H1 (cell line): ENCODE measurements around the gene MAFF. TPM values are rescaled to one million over a fixed set of nuclear protein-coding genes. Genes with fewer than 3 reads are reported as not detected.

Source experiments
- CTCF ChIA-PET: fragments of 300-600 bp; sonication (Branson Sonifier 250); formaldehyde crosslinking; loops from one replicate; lab custom pipeline; 2021; ENCODE audit not compliant: partially characterized antibody; lab: Charles Lee
- POLR2A ChIA-PET: fragments of 300-600 bp; sonication (Branson Sonifier 250); formaldehyde crosslinking; loops from one replicate; lab custom pipeline; 2021; ENCODE audit warnings: inconsistent platforms; ENCODE audit not compliant: partially characterized antibody; lab: Charles Lee
- DNase-seq, 2 experiments: peaks; one replicate each; pipeline versions ENCODE4 v3.0.0 to v3.0.0-alpha.2; 2010 to 2022; ENCODE audit warnings: low spot score in 2 of 2, low read depth in 1 of 2, mixed read lengths in 1 of 2
- FAIRE-seq: peaks from 2 replicates; lab custom pipeline; 2011; peaks lifted over from hg19 to GRCh38; lab: Jason Lieb, UNC
- H2AFZ ChIP-seq: 2 replicates; pipeline ENCODE4 v1.8.1; 2012; ENCODE audit warnings: low read length, inconsistent platforms
- H2AK5ac ChIP-seq: 2 replicates; pipeline ENCODE4 v1.6.1; 2013; ENCODE audit warnings: low read depth, low read length
- H2BK120ac ChIP-seq: replicated peaks from 2 replicates; pipeline ENCODE3; 2013; ENCODE audit warnings: low read depth, low read length, inconsistent platforms
- H2BK12ac ChIP-seq: 2 replicates; pipeline ENCODE4 v1.6.1; 2013; ENCODE audit warnings: low read depth, low read length
- H2BK15ac ChIP-seq: 2 replicates; pipeline ENCODE4 v1.6.1; 2013; ENCODE audit warnings: low read length
- H2BK20ac ChIP-seq: 2 replicates; pipeline ENCODE4 v1.6.1; 2013; ENCODE audit warnings: low read length
- H2BK5ac ChIP-seq: 2 replicates; pipeline ENCODE4 v1.6.1; 2013; ENCODE audit warnings: low read depth, low read length
- H3K14ac ChIP-seq: 2 replicates; pipeline ENCODE4 v1.6.1; 2013; ENCODE audit warnings: inconsistent platforms; ENCODE audit not compliant: insufficient read length
- H3K18ac ChIP-seq: 2 replicates; pipeline ENCODE4 v1.6.1; 2013; ENCODE audit warnings: low read length; ENCODE audit errors: extremely low read depth
- H3K23ac ChIP-seq: 2 replicates; pipeline ENCODE4 v1.6.1; 2013; ENCODE audit warnings: inconsistent platforms; ENCODE audit not compliant: insufficient read length
- H3K23me2 ChIP-seq: 2 replicates; pipeline ENCODE4 v1.6.1; 2013; ENCODE audit warnings: low read depth, low read length
- H3K27ac ChIP-seq: 2 replicates; pipeline ENCODE4 v1.6.1; 2011; ENCODE audit warnings: low read depth, low read length, inconsistent platforms
- H3K27me3 ChIP-seq, 4 experiments: replicated peaks in 1 of 4; 1 replicate in 1 of 4; 2 replicates in 3 of 4; pipeline versions ENCODE4 v1.6.1 to v1.8.1; 2011 to 2013; ENCODE audit warnings: low read length in 3 of 4, mild to moderate bottlenecking in 3 of 4, inconsistent platforms in 2 of 4, mixed read lengths in 2 of 4, moderate library complexity in 1 of 4; ENCODE audit not compliant: control insufficient read depth in 3 of 4, insufficient read depth in 3 of 4; ENCODE audit errors: extremely low read depth in 1 of 4
- H3K36me3 ChIP-seq, 4 experiments: 2 replicates each; pipeline versions ENCODE4 v1.6.1 to v1.8.1; 2011 to 2013; ENCODE audit warnings: mild to moderate bottlenecking in 4 of 4, low read length in 3 of 4, moderate library complexity in 2 of 4, control low read depth in 1 of 4, inconsistent platforms in 1 of 4; ENCODE audit not compliant: insufficient read depth in 4 of 4, control insufficient read depth in 2 of 4
- H3K4ac ChIP-seq: replicated peaks from 2 replicates; pipeline ENCODE3; 2013; ENCODE audit warnings: low read length, low read depth, mixed read lengths, inconsistent platforms; ENCODE audit not compliant: insufficient read length
- H3K4me1 ChIP-seq, 4 experiments: replicated peaks in 1 of 4; 1 replicate in 1 of 4; 2 replicates in 3 of 4; pipeline versions ENCODE4 v1.6.1 to v1.8.1; 2011 to 2013; ENCODE audit warnings: low read length in 3 of 4, inconsistent platforms in 2 of 4, mixed read lengths in 1 of 4; ENCODE audit not compliant: insufficient read depth in 4 of 4, control insufficient read depth in 3 of 4
- H3K4me2 ChIP-seq, 2 experiments: 2 replicates each; pipeline versions ENCODE4 v1.6.1 to v1.8.1; 2011 to 2013; ENCODE audit warnings: low read depth in 2 of 2, low read length in 2 of 2, control low read depth in 1 of 2, inconsistent platforms in 1 of 2, mild to moderate bottlenecking in 1 of 2; ENCODE audit not compliant: insufficient read depth in 1 of 2
- H3K4me3 ChIP-seq, 4 experiments: fragments of 200-600, 300-600 bp in 1 of 4; sonication (generic), shearing (Covaris generic), sonication (Bioruptor Twin) in 1 of 4; 2 replicates each; pipeline versions ENCODE4 v1.5.1 to v1.8.1; 2011 to 2016; ENCODE audit warnings: low read length in 4 of 4, low read depth in 3 of 4, control low read depth in 2 of 4, inconsistent platforms in 2 of 4, mild to moderate bottlenecking in 2 of 4, mixed read lengths in 1 of 4, moderate library complexity in 1 of 4; ENCODE audit not compliant: insufficient read depth in 2 of 4; ENCODE audit errors: extremely low read depth in 1 of 4
- H3K56ac ChIP-seq: replicated peaks from 2 replicates; pipeline ENCODE3; 2013; ENCODE audit warnings: low read depth, mild to moderate bottlenecking, mixed read lengths, low read length, inconsistent platforms; ENCODE audit not compliant: insufficient read length
- H3K79me1 ChIP-seq: 2 replicates; pipeline ENCODE4 v1.6.1; 2013; ENCODE audit warnings: low read depth, low read length, control low read depth
- H3K79me2 ChIP-seq, 2 experiments: 2 replicates each; pipeline versions ENCODE4 v1.6.1 to v1.8.1; 2012 to 2013; ENCODE audit warnings: low read length in 2 of 2, mild to moderate bottlenecking in 2 of 2, inconsistent platforms in 1 of 2; ENCODE audit not compliant: insufficient read depth in 2 of 2, control insufficient read depth in 1 of 2
- H3K9ac ChIP-seq, 4 experiments: replicated peaks in 1 of 4; 1 replicate in 1 of 4; 2 replicates in 3 of 4; pipeline versions ENCODE4 v1.6.1 to v1.8.1; 2011 to 2013; ENCODE audit warnings: low read depth in 3 of 4, low read length in 3 of 4, control low read depth in 2 of 4, mild to moderate bottlenecking in 2 of 4, moderate library complexity in 2 of 4, inconsistent platforms in 1 of 4; ENCODE audit errors: extremely low read depth in 1 of 4
- H3K9me3 ChIP-seq, 2 experiments: 2 replicates each; pipeline versions ENCODE4 v1.6.1 to v1.8.1; 2012 to 2013; ENCODE audit warnings: mild to moderate bottlenecking in 2 of 2, moderate library complexity in 2 of 2, control low read depth in 1 of 2, inconsistent platforms in 1 of 2, low read depth in 1 of 2, low read length in 1 of 2, mixed read lengths in 1 of 2; ENCODE audit not compliant: insufficient read depth in 2 of 2
- H4K20me1 ChIP-seq, 2 experiments: replicated peaks in 1 of 2; 2 replicates each; pipeline versions ENCODE3 to v1.8.1; 2011 to 2013; ENCODE audit warnings: inconsistent platforms in 2 of 2, low read length in 2 of 2, mild to moderate bottlenecking in 1 of 2; ENCODE audit not compliant: insufficient read depth in 2 of 2, control insufficient read depth in 1 of 2
- H4K5ac ChIP-seq: 2 replicates; pipeline ENCODE4 v1.6.1; 2013; ENCODE audit warnings: low read length, low read depth, mixed read lengths, inconsistent platforms; ENCODE audit not compliant: insufficient read length
- H4K8ac ChIP-seq: 2 replicates; pipeline ENCODE4 v1.8.0; 2013; ENCODE audit warnings: mild to moderate bottlenecking, moderate library complexity, low read length, inconsistent platforms; ENCODE audit not compliant: insufficient read depth; ENCODE audit errors: extremely low read depth
- H4K91ac ChIP-seq: replicated peaks from 2 replicates; pipeline ENCODE3; 2013; ENCODE audit warnings: low read length, mixed read lengths, inconsistent platforms; ENCODE audit not compliant: insufficient read length
- BACH1 ChIP-seq: IDR thresholded peaks from 2 replicates; pipeline ENCODE4 v1.6.1; 2012; ENCODE audit warnings: low read length, improper control_type of control experiment
- GABPA ChIP-seq: IDR thresholded peaks from 2 replicates; pipeline ENCODE4 v1.6.1; 2011; ENCODE audit warnings: mild to moderate bottlenecking, low read length, moderate library complexity, borderline replicate concordance; ENCODE audit not compliant: insufficient read depth
- HDAC2 ChIP-seq, 2 experiments: fragments of 300-600 bp in 1 of 2; sonication (generic) in 1 of 2; IDR thresholded peaks; 2 replicates each; pipeline ENCODE4 v1.6.1; 2011 to 2012; ENCODE audit warnings: low read depth in 2 of 2, low read length in 2 of 2, mild to moderate bottlenecking in 2 of 2, moderate library complexity in 2 of 2, borderline replicate concordance in 1 of 2, inconsistent platforms in 1 of 2
- JUN ChIP-seq: IDR thresholded peaks from 2 replicates; pipeline ENCODE4 v1.6.1; 2011; ENCODE audit warnings: low read depth, mild to moderate bottlenecking, improper control_type of control experiment, low read length
- NRF1 ChIP-seq: IDR thresholded peaks from 2 replicates; pipeline ENCODE4 v1.6.1; 2011; ENCODE audit warnings: mild to moderate bottlenecking, low read depth, low read length, improper control_type of control experiment
- POLR2AphosphoS5 ChIP-seq: IDR thresholded peaks from 2 replicates; pipeline ENCODE4 v1.6.1; 2011; ENCODE audit warnings: low read depth, low read length
- SAP30 ChIP-seq: fragments of 300-600 bp; sonication (generic); IDR thresholded peaks from 2 replicates; pipeline ENCODE4 v1.7.1; 2012; ENCODE audit warnings: low read length, moderate library complexity, mild to moderate bottlenecking, inconsistent platforms; ENCODE audit not compliant: insufficient read depth, insufficient replicate concordance
- SP1 ChIP-seq: IDR thresholded peaks from 2 replicates; pipeline ENCODE4 v1.6.1; 2011; ENCODE audit warnings: low read depth, low read length
- SP2 ChIP-seq: IDR thresholded peaks from 2 replicates; pipeline ENCODE4 v1.6.1; 2012; ENCODE audit warnings: mild to moderate bottlenecking, low read length, inconsistent platforms
- SUZ12 ChIP-seq: fragments of 200-600 bp; sonication (generic); IDR thresholded peaks from 2 replicates; pipeline ENCODE4 v1.6.1; 2012; ENCODE audit warnings: mild to moderate bottlenecking, inconsistent platforms, low read length, moderate library complexity, mixed read lengths
- USF2 ChIP-seq: IDR thresholded peaks from 2 replicates; pipeline ENCODE4 v1.6.1; 2011; ENCODE audit warnings: low read length, improper control_type of control experiment
- WGBS, 2 experiments: shearing (Covaris generic) in 1 of 2; methylation state at CpG; one replicate each; pipeline versions ENCODE4 v1.1.6 to v1.1.7; 2013 to 2015; ENCODE audit warnings: low lambda C conversion rate in 2 of 2, mixed read lengths in 2 of 2, inconsistent platforms in 1 of 2, low coverage in 1 of 2, missing lambda C conversion rate in 1 of 2; ENCODE audit not compliant: insufficient replicate concordance in 2 of 2, insufficient coverage in 1 of 2, insufficient read length in 1 of 2; ENCODE audit errors: extremely low coverage in 1 of 2, missing lambda C conversion rate in 1 of 2; 5-methylcytosine and 5-hydroxymethylcytosine counted together
- polyA plus RNA-seq, 7 experiments: library from polyadenylated mRNA; depleted of rRNA in 3 of 7; stranded (reverse) in 5 of 7; unstranded in 2 of 7; fragments of >200 nt in 5 of 7; fragments of 200-250 nt in 2 of 7; gene quantifications; 1 replicate in 5 of 7; 2 replicates in 1 of 7; 4 replicates in 1 of 7; pipeline versions ENCODE4 v1.2.1 to v1.2.3, GENCODE V29; 2011 to 2013; ENCODE audit warnings: missing spikeins in 2 of 7, mixed read lengths in 2 of 7
- total RNA-seq: library from RNA; stranded (reverse); fragmentation: NEBNext Ultra II Directional; extraction: Animal tissue kit (Norgen Biotek cat#: 25700); gene quantifications from 2 replicates; pipeline ENCODE4 v1.2.1, GENCODE V29; 2021

Gene MAFF
- total and polyA plus RNA-seq, 2 of the 8 experiments (the other 6 are each of a cell fraction or from before 2014, with no cell fraction given): 1.5 to 6.3 TPM

GRCh38 chr22:38250643-38251340 is 49.0 kb downstream of the MAFF start:
- Histone ChIP-seq H3K18ac (no peak overlapping the region), H2BK15ac (no peak overlapping the region), H4K5ac (no peak overlapping the region), H3K36me3 (peaks cover 3 to 12% (median 12%) of the 10 kb centered on the region in 4 experiments; a peak in 5 of 8 replicates), H2AFZ (no peak overlapping the region), H3K27ac (no peak overlapping the region), H4K20me1 (peaks cover 6 to 16% of the 10 kb centered on the region in 2 experiments), H2BK5ac (no peak overlapping the region), H4K8ac (no peak overlapping the region), H3K23me2 (no peaks in the 10 kb centered on the region), H3K79me2 (peaks cover 3 to 50% of the 10 kb centered on the region in 2 experiments; a peak in 2 of 4 replicates), H3K4me2 (no peak overlapping the region), H3K4me3 (no peak overlapping the region), H3K4ac (peak overlapping the region; percentile 5), H3K23ac (no peak overlapping the region), H3K56ac (no peak overlapping the region), H3K27me3 (no peaks in the 10 kb centered on the region), H3K4me1 (no peaks in the 10 kb centered on the region; a peak in 1 of 7 replicates), H4K91ac (no peak overlapping the region), H3K9ac (no peak overlapping the region), H2AK5ac (no peak overlapping the region), H3K79me1 (peaks cover 15% of the 10 kb centered on the region), H2BK120ac (no peak overlapping the region), H2BK12ac (no peak overlapping the region), H3K14ac (no peak overlapping the region), H3K9me3 (no peaks in the 10 kb centered on the region), H2BK20ac (no peak overlapping the region)
- DNase-seq: no peak
- FAIRE-seq: no peak
- ChIA-PET CTCF (interaction anchor here (1.2 to 2.1 kb wide), 3 partner anchors 10 to 19 kb away, joined by 4 to 8 read pairs (median 4); no protein-coding TSS in a partner anchor), POLR2A (interaction anchor here (1.2 kb wide), 1 partner anchor 9 kb away, joined by 4 read pairs; no protein-coding TSS in a partner anchor)
- 88% methylated on average over 13 of the region's 13 CpGs; no CpG with 5 or more reads in 1 of the 2 experiments for WGBS, 2 experiments
- no peak for TF ChIP-seq HDAC2 (IDR thresholded peaks at IDR 0.05; ENCODE audit: borderline replicate concordance in 1 of 2, low read depth in 2 of 2, low read length in 2 of 2)
- no peak for TF ChIP-seq POLR2AphosphoS5
- no peak for TF ChIP-seq SUZ12
- no peak for TF ChIP-seq JUN
- no peak for TF ChIP-seq SAP30
- TF ChIP-seq NRF1: no peak
- no peak for TF ChIP-seq GABPA
- TF ChIP-seq BACH1: no peak
- no peak for TF ChIP-seq SP1
- no peak for TF ChIP-seq SP2
- TF ChIP-seq USF2: no peak
